ENCODE data around the gene FOXP1. TPM values are rescaled to one million over a fixed set of nuclear protein-coding genes. Genes with fewer than 3 reads are reported as not detected.

Gene FOXP1
- total RNA-seq, 1 experiment from 2014 or later = 6.5 TPM

- in situ Hi-C loops (cut with HindIII; ENCODE audit: low pct_unique_long_range_greater_than_20kb, low sequenced_read_pairs) = no loop called here
- no peak for DNase-seq (ENCODE audit: low read depth, low spot score)
Measured at GRCh38 chr3:71504250-71505036, 79.1 kb downstream of the FOXP1 start.

GRCh38 chr3:71503525-71504249 lies 79.8 kb downstream of the FOXP1 start:
- DNase-seq (ENCODE audit: low read depth, low spot score) = no peak
- in situ Hi-C loops (cut with HindIII; ENCODE audit: low pct_unique_long_range_greater_than_20kb, low sequenced_read_pairs) = no loop called here

- in situ Hi-C loops (cut with HindIII; ENCODE audit: low pct_unique_long_range_greater_than_20kb, low sequenced_read_pairs) = no loop called here
- no peak for DNase-seq (ENCODE audit: low read depth, low spot score)
Measured at GRCh38 chr3:71502066-71502625, 81.4 kb downstream of the FOXP1 start.

- in situ Hi-C loops (cut with HindIII; ENCODE audit: low pct_unique_long_range_greater_than_20kb, low sequenced_read_pairs) = no loop called here
- no peak for DNase-seq (ENCODE audit: low read depth, low spot score)
Measured at GRCh38 chr3:71500696-71501095, 82.8 kb downstream of the FOXP1 start.

GRCh38 chr3:71499227-71499876 lies 84.2 kb downstream of the FOXP1 start:
- in situ Hi-C loops (cut with HindIII; ENCODE audit: low pct_unique_long_range_greater_than_20kb, low sequenced_read_pairs) = no loop called here
- no peak for DNase-seq (ENCODE audit: low read depth, low spot score)

GRCh38 chr3:71498543-71498942 lies 85.0 kb downstream of the FOXP1 start:
- DNase-seq (ENCODE audit: low read depth, low spot score) = no peak
- in situ Hi-C loops (cut with HindIII; ENCODE audit: low pct_unique_long_range_greater_than_20kb, low sequenced_read_pairs) = no loop called here

- no peak for DNase-seq (ENCODE audit: low read depth, low spot score)
- in situ Hi-C loops (cut with HindIII; ENCODE audit: low pct_unique_long_range_greater_than_20kb, low sequenced_read_pairs) = no loop called here
Measured at GRCh38 chr3:71497971-71498444, 85.5 kb downstream of the FOXP1 start.

GRCh38 chr3:71497367-71497897 lies 86.1 kb downstream of the FOXP1 start:
- no peak for DNase-seq (ENCODE audit: low read depth, low spot score)
- in situ Hi-C loops (cut with HindIII; ENCODE audit: low pct_unique_long_range_greater_than_20kb, low sequenced_read_pairs) = no loop called here

- no peak for DNase-seq (ENCODE audit: low read depth, low spot score)
- in situ Hi-C loops (cut with HindIII; ENCODE audit: low pct_unique_long_range_greater_than_20kb, low sequenced_read_pairs) = no loop called here
Measured at GRCh38 chr3:71495708-71496472, 87.6 kb downstream of the FOXP1 start.

- in situ Hi-C loops (cut with HindIII; ENCODE audit: low pct_unique_long_range_greater_than_20kb, low sequenced_read_pairs) = no loop called here
Measured at GRCh38 chr3:71494212-71494611, 89.3 kb downstream of the FOXP1 start.

GRCh38 chr3:71492974-71493771 lies 90.4 kb downstream of the FOXP1 start:
- no peak for DNase-seq (ENCODE audit: low read depth, low spot score)
- in situ Hi-C loops (cut with HindIII; ENCODE audit: low pct_unique_long_range_greater_than_20kb, low sequenced_read_pairs) = no loop called here

More at GRCh38 chr3:71494212-71494611, 89.3 kb downstream of the FOXP1 start:
- DNase-seq (ENCODE audit: low read depth, low spot score) = no peak

GRCh38 chr3:71492566-71492965 lies 91.0 kb downstream of the FOXP1 start:
- in situ Hi-C loops (cut with HindIII; ENCODE audit: low pct_unique_long_range_greater_than_20kb, low sequenced_read_pairs) = no loop called here
- DNase-seq (ENCODE audit: low read depth, low spot score) = peak; percentile 28

GRCh38 chr3:71491154-71491752 lies 92.3 kb downstream of the FOXP1 start:
- in situ Hi-C loops (cut with HindIII; ENCODE audit: low pct_unique_long_range_greater_than_20kb, low sequenced_read_pairs) = no loop called here
- DNase-seq (ENCODE audit: low read depth, low spot score) = no peak

GRCh38 chr3:71490692-71491091 lies 92.8 kb downstream of the FOXP1 start:
- DNase-seq (ENCODE audit: low read depth, low spot score) = no peak
- in situ Hi-C loops (cut with HindIII; ENCODE audit: low pct_unique_long_range_greater_than_20kb, low sequenced_read_pairs) = no loop called here

- DNase-seq (ENCODE audit: low read depth, low spot score) = no peak
Measured at GRCh38 chr3:71489315-71489761, 94.2 kb downstream of the FOXP1 start.

GRCh38 chr3:71488882-71489281 lies 94.6 kb downstream of the FOXP1 start:
- DNase-seq (ENCODE audit: low read depth, low spot score) = no peak
- in situ Hi-C loops (cut with HindIII; ENCODE audit: low pct_unique_long_range_greater_than_20kb, low sequenced_read_pairs) = no loop called here

More at GRCh38 chr3:71489315-71489761, 94.2 kb downstream of the FOXP1 start:
- in situ Hi-C loops (cut with HindIII; ENCODE audit: low pct_unique_long_range_greater_than_20kb, low sequenced_read_pairs) = no loop called here

All from SK-MEL-5 (cell line).